NCI-H2171 (cell line): Measurements from ENCODE around the gene TRAK1.
A peak's percentile ranks its signal among the peaks of the same experiment; 100 is the strongest.
"Not testable (repeated sequence)": the region's sequence is repeated elsewhere in the genome, so short reads cannot be mapped to it uniquely, and the experiment has no call there.

ENCODE experiments used
- DNase-seq: peaks from one replicate; lab custom pipeline; 2025; lab: John Stamatoyannopoulos, UW

TRAK1 gene

GRCh38 chr3:42090973-42091731 lies at the start of gene TRAK1:
TRAK1 (plus strand) TSS chr3:42091357; CDS start chr3:42091470, 113 bp downstream.
- no peak for DNase-seq

GRCh38 chr3:42042747-42043098 lies 48.4 kb upstream of the TRAK1 start:
- DNase-seq, result no peak

GRCh38 chr3:42043099-42043813 lies 47.9 kb upstream of the TRAK1 start:
- DNase-seq, result peak; percentile 31

- DNase-seq, result no peak
These were observed 45.4 kb upstream of the TRAK1 start for GRCh38 chr3:42045708-42046243.

DNA sequence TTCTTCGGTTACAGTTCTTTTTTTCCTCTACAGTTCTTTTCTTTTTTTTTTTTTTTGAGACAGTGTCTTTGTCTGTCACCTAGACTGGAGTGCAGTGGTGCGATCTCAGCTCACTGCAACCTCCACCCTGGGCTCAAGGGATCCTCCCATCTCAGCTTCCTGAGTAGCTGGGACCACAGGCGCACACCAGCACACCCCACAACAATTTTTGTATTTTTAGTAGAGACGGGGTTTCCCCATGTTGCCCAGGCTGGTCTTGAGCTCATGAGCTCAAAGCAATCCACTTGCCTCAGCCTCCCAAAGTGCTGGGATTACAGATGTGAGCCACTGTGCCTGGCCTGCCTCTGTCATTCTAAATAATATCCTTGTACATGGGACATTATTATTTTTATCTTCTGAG lies 42.6 kb upstream of the TRAK1 start:
- DNase-seq, result not testable (repeated sequence)

GRCh38 chr3:42050126-42050525 lies 41.0 kb upstream of the TRAK1 start:
- DNase-seq, result no peak

GRCh38 chr3:42051384-42052131 lies 39.6 kb upstream of the TRAK1 start:
- DNase-seq, result no peak

DNA sequence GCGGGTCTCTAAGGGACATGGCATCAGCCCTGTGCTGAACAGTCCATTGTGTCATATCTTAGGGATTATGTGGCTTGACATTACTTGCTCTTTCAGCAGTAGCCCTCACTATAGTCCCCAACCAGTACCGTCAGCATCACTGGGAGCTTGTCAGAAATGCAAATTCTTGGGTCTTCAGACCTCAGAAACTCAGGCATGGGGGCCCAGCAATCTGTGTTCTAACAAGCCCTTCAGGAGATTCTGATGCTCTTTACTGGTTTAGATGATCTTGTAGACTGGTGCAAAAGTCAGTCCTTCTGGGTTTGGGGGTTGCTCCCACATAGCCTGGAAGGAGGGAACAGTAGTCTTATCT lies 39.0 kb upstream of the TRAK1 start:
- no peak for DNase-seq

DNA sequence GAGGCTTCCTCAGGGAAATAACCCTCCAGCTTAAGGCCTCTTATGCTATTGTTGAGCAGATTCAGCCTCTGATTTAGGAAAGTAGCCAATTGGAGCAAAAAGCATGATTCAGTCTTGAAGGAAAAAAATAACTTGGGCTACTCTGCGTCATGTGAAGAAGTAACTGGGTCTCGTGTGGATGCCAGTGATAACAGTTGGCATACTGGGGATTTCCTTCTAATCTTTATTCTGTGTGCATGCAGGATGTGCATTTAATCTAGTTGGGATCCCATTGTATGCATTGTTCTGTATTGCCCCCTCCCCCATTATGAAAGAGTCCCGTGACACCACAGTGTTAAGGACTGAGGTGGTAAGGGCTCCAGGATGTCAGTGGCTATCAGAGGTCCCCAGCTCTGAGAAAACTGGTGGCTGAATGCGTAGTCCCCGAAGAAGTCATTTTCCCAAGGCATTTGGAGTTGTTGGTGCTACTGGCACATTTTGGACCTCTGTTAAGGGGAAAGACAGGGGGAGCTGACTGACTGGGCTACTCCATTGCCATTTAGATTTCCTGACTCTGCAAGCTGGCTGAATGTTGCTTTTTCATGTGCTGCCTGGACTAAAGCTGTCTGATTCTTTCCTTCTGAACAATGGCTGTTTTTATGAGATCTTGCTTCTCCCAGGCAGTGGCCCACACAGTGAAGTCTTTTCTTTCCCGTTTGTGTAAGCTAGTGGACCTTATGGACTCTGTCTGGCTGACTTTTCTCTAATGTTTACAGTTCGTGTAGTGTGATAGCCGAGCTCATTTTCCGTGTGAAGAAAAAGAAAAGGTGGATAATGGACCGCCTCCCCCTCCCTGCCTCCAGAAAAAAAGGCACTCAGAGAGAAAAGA lies 38.4 kb upstream of the TRAK1 start:
- no peak for DNase-seq

DNA sequence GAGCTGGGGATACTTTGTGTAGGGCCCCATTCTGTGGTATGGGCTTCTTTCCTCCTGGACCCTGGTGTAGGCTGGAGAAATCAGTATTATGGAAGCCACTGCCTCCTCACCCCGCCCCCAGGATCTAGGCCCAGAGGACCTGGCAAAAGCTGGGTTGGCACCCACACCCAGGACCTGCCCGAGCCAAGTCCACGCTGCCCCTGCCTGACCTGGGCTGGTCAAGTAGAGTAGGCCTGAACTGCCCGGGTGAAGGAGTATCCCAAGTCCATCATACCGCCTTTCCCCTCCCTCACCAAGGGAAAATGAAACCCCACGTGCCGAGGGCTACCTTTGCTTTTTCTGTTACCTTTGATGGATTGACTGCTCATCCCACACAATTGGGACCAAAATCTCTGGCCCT lies 37.7 kb upstream of the TRAK1 start:
- no peak for DNase-seq

DNA sequence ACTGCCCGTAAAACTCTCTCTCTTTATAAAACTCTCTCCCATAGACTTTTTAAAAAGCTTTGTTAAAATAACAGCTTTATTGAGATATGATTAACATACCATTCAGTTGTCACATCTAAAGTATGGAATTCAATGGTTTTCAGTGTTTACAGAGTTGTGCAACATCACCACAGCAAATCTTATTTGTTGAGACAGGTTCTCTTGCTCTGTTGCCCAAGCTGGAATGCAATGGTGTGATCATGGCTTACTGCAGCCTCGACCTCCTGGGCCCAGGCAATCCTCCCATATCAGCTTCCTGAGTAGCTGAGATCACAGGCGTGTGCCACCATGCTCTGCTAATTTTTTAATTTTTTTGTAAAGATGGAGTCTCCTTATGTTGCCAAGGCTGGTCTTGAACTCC lies 35.9 kb upstream of the TRAK1 start:
- DNase-seq, result no peak

GRCh38 chr3:42056840-42057239 lies 34.3 kb upstream of the TRAK1 start:
- DNase-seq, result peak; percentile 35

DNA sequence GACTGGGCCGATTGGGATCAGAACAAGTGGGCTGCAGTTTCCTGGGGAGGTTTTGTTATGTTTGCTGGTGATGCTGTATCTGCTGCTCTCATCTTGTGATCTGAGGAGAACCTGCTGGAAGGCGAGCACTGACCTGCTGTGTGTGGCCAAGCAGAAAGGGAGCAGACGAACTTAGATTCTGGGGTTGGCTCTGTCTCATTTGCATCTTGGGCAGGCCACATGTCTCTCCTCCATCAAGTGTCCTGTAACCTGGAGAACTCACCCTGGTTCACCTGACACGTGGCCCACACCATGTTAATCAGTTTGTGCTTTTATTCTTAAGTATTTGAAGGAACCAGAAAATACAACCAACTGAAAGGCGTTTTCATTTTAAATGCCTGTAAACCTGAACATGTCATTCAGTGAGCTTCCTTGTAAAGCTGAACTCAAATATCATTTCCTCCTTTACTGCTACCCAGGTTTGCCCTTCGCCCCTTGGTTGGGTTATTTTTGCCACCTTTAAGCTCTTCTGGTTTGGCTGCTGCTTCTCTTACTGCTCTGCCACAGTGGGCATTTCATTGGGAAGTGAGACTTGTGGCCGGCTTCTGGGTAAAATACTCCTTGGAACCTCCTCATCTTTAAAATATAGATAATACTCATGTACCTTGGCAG lies 33.5 kb upstream of the TRAK1 start:
- DNase-seq, result no peak

DNA sequence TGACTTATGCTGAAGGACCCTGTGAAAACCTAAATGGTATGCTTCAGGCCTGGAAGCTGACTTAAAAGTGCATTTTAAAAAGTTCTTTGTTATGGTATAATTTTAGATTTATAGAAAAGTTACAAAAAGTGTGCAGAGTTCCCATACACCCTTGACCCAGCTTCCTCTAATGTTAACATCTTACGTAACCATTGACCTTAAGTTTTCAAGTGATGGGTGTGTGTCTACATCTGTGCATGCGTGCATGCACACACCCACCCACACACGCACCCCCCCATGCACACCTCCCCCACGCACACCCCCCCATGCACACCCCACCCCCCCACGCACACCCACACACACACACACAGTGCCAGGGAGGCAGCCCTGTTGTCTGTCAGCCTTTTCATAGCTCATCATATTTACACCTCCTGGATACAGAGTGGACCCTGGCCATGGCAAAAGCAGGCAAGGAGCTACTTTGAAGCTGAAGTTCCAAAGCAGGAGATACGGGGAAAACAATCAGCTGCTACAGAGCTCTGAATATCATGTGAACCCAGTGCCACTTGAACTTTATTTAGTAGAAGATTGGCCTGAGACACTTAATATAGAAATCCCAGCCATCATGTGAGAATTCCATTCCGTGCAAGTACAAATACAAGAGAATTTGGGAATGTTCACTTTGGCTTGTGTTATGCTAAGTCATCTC lies 30.0 kb upstream of the TRAK1 start:
- no peak for DNase-seq

- DNase-seq, result peak; percentile 36
These were observed 29.3 kb upstream of the TRAK1 start for GRCh38 chr3:42061713-42062380.

- DNase-seq, result no peak
These were observed 28.7 kb upstream of the TRAK1 start for GRCh38 chr3:42062464-42062863.

DNA sequence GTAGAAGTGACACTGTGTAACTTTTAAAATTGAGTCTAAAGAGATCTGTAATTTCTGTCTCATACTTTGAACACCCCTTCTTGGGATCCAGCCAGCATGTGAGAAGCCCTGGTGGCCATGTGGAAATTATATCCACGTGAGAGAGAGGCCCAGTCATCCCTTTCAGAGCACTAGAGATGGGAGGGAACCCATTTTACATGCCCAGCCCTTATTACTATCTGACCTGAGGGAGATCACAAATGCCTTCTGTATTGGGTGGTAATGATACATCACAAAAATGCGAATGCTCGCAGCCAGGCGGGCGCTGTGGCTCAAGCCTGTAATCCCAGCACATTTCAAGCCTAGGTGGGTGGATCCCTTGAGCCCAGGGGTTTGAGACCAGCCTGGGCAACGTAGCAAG lies 27.3 kb upstream of the TRAK1 start:
- no peak for DNase-seq

DNA sequence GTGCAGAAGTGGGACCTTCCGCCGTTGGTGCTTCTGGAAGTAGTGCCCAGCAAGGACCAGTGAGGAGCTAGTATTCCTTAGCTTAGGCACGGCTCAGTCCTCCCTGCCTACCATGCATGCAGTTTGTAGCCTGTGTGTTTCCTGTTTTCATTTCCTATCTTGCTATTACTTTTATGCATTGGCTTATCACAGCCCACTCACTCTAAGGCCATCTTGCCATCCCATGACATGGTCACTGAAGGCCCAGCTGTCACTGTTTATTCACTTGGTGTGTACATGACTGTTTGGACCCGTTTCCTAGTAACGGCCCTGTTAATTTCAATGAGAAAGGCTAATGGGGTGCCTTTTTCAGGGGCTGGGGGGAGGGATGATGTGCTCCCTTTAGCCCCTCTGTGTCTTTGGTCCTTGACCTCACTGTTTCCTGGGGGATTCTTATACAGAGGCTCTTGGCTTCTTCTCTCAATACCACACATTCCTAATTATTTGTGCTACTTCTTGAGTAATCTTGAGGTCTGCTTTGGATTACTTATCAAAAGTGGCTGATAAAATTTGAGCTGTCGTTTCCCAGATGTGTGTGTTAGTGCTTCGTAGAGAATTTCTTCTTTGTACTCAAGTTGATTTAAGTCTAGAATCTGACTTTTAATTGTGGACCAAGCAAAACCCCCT lies 24.5 kb upstream of the TRAK1 start:
- no peak for DNase-seq

DNA sequence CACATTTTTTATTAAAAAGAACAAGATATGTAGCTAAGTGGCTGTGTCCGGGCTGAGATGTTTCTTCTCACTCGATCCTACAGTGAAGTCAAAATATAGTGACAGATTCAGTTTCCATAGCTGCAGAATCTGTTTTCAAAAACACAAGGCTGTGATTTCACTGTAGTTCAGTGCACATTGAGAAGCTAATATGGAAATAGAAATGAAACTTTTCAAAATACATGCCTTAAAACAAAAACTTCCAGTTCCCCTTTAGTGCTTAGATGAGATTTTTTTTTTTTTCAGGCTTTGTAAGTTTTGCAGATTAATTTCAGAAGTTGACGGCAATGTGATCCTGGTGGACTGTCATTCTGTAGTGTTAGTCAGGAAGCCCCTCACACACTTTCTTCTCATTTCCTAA lies 23.8 kb upstream of the TRAK1 start:
- no peak for DNase-seq
